CD4-positive, alpha-beta T cell treated with Interleukin-17A for 1 hour (primary cell): ENCODE measurements around the gene DPM2.

Experiments used
- DNase-seq: peaks from one replicate; pipeline ENCODE4 v3.0.0-alpha.2; 2020

Gene DPM2

GRCh38 chr9:127934248-127934647 lies 3.4 kb downstream of the DPM2 start:
- no peak for DNase-seq

GRCh38 chr9:127931092-127931881 lies 6.4 kb downstream of the DPM2 start:
- DNase-seq = no peak

DNA sequence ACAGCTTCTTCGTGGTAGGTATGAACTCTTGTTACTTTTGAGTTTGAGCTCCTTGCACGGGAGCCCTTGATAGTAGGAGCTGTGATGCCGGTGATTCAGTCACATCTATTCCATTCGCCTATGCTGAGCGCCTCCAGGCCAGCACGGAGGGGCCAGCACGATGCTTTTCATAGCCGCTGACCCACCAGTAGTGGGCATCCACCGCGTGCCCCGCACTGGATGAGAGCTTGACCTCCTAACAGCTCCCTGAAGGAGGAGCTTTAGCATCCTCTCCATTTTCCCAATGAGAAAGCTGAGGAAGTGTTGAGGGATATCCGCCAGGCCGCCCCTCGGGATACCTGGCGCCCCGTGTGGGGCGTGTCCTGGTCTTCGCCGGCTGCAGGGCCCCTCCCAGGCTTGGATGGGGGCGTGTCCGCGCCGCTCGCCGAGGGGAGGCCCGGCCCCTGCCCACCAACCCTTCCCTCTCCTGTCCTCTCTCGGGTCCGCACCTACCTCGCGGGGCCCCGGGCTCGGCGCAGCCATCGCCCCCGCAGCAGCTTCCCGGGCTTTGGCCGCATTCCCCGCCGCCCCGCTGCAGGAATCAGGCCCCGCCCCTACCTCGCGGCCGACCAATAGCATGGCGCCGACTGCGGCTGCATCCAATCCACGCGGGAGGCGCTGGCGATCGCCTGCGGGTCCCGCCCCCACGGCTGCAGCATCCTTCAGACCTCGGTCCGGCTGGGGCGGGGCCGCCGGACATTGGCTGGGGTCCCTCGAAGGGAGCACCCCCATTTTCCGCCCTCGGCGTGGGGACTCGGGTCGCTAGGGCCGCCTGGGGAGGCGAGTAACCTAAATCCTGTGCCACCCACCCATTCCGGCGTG lies 7.2 kb downstream of the DPM2 start, which contains the start of gene PIP5KL1:
PIP5KL1 (minus strand) TSS at position 547 of the 861 bp plus-strand sequence; CDS start at position 522, 25 bp downstream.
- peak; percentile 74 for DNase-seq

GRCh38 chr9:127929625-127929979 lies 8.1 kb downstream of the DPM2 start:
- no peak for DNase-seq

DNA sequence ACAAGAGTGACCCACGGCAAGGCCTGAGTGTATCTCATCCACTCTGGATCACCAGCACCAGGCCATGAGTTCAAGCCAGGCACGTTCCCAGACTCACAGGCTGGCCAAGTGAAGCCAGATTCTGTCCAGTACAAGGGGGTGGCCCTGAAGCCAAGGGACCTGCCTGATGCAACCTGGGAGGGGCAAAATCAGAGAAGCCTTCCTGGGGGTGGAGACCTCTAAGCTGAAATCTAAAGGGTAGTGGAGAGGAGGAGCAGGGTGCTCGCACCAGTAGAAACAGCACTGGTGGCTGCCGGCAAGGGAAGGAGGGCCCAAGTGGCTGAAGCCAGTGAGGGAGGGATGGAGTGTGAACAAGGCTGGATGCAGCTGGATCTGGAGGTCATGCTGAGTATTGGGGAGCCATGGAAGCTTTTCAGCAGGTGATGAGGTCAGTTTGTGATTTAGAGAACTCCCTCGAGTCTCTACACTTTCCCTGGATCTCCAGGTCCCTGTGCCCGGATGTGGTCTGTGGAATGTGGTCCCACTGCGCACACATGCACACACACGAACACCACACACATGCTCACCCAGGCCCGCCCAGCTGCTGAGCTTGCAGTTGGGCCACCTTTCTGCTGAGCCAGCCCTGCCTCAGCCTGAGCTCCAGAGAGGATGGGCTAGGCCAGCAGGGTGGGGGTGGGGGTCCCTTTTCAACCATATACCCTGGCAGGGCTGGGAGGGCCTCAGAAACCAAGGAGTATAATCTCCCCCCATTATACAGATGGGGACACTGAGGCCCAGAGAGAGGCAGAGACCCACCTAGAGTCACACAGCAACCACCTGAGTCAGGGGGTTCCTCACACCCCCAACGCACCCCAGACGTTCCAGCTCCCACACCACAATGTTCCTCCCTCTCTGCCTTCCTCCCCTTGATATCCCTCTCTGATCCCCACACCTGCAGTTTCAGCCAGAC lies 8.7 kb downstream of the DPM2 start:
- no peak for DNase-seq

DNA sequence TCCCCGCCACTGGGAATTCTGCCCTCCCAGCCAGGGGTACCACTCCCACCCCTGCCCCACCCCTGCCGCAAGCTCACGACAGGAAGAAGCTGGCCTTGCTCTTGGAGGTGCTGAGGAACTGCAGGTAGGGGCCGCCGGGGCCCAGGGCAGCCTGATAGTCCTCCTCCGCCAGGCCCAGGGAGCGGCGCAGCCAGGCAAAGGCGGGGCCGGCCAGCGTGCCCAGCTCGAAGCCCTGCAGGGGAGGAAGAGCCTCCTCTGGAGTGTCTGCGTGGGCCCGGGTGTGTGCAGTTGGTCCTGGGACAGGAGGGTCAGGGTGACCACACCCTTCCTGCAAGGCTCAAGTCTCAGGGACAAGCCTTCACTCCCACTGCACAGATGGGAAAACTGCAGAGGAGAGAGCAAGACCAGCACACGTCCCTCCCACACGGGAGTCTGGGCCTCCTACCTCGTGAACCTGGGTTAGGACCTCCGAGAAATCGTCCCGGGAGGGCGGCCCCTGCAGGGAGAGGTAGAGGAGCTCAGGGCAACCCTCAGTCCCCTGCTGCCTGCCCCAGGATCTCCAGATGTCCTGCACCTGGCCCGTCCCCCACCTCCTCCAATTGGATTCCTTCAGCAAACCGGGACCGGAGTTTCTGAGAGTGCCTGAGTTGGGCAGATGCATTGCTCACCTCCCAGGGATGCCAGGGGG lies 9.5 kb downstream of the DPM2 start:
- no peak for DNase-seq

- DNase-seq = peak; percentile 86
These were observed 10.3 kb downstream of the DPM2 start for GRCh38 chr9:127927201-127927987.

GRCh38 chr9:127926906-127927200 lies 10.8 kb downstream of the DPM2 start:
- DNase-seq = no peak

- DNase-seq = no peak
These were observed 11.4 kb downstream of the DPM2 start for GRCh38 chr9:127925959-127926905.

GRCh38 chr9:127924736-127925444 lies 12.8 kb downstream of the DPM2 start:
- DNase-seq = no peak

DNA sequence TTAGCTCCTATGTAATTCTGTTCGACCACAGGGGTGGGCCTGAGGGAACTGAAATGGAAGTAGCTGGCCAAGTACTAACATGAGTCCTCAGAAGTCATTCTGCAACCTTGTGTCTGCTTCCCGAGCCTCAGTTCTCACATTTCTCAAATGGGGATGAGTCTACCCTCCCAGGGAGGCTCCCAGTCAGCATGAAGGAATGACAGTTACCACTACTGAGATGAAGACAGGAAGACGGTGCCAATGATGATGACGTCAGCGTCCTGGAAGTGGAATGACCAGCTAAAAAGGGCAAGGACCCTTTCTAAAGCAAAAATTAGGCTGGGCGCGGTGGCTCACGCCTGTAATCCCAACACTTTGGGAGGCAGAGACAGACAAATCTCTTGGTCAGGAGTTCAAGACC lies 13.9 kb downstream of the DPM2 start:
- DNase-seq = no peak

- no peak for DNase-seq
These were observed 14.6 kb downstream of the DPM2 start for GRCh38 chr9:127923046-127923445.

DNA sequence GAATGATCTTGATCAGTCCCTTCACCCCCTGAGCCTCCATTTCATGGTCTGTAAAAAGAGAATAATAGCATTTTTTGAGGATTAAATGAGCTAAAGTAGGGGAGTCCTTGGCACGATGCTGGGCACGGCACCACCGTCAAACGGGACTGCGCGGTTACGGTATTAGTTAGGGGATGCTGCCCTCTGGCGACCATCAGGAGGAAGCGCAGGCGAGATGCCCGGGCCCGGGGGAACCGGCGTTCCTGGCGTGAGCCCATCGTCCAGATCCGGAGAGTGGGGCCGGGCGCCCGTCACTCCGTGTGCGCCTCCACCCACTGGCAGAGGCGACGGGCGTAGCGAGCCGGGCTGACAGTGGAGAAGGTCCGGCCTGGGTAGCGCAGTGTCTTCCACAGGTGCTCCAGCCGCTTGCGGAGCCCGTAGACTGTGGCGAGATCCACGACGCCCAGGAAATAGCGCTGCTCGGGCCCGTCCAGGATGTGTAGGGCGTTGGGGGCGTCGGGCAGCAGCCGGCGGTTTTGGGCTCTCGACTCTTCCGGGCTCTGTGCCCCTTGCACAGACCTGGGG lies 16.0 kb downstream of the DPM2 start:
- peak; percentile 82 for DNase-seq

DNA sequence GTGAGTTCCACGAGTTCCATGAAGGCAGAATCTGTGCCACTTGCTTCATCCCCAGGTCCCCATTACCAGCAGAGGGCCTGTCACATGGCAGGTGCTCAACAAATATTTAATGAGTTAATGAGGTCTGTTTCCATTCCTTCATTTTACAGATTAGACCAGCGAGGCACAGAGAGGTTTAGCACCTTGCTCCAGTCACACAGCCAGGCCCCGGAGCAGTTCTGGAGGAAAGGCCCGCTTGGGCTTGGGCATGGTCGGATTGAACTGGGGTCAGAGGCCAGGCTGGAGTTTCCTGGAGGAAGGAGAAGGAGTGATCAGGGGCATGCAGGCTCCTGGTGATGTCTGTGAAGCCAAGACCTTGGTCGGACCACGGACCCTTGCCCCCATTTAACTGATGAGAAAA lies 16.9 kb downstream of the DPM2 start:
- DNase-seq = no peak

DNA sequence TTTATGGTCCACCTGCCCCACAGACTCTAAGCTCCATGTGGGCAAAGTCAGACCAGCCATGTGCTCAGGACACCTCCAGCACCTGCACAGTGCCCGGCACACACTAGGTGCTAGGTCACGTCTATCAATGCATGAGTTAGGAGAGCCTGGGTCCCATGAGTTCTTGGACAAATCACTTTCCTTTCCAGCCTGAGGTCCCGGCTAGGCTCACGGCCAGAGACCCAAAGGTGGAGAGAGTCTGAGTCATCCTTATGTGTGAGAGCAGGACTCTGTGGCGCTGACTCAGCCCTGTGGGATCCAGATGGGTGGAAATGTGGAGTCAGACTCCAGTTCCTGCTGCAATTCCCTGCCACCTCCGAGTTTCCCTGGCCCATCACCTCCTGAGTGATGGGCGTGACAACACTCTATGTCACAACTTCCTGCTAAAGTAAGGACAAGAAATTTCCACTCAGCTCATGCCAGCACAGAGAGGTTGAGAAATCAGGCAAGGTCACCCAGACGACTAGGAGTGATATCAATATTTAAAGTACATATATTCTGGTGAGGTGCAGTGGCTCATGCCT lies 18.3 kb downstream of the DPM2 start:
- no peak for DNase-seq

DNA sequence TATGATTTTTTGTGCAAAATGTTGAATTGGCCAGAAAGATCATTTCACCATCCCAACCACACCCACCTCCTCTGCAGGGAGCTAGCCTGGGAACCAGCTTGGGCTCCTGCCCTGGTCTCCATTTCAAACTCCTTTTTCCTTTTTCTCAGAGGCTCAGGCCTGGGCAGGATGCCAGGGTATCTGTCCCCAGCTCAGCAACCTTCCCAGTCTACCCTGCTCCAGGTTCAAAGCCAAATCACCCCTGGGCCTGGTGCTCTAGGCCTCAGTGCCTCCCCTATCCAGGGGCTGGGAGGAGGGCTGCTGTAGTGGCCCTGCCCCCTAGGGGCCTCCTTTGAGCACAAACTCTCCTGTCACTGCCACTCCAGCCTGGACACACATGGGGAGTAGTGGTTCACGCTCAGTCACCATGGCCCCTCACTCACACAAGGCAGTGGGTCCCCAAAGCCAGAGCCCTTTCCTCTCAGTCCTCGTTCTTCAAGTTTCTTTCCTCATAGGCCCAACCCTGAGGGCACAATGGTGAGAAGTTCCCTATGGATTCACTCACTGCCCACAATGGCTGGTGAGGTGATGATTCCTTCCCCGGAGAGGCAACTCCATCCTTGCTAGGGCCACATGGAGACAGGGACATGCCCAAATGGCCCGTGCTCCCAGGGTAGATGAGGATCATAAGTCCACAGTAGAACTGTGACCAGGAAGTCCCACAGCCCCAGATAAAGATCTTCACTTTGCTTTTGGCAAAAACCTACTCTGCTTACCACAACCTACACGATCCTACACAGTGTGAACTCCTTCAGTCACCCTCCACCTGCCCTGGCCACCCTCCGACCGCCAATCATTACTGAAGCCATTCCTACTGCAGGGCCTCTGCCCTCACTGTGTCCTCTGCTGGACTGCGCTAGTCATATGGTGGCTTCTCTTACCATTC lies 19.2 kb downstream of the DPM2 start:
- no peak for DNase-seq

GRCh38 chr9:127917603-127918002 lies 20.1 kb downstream of the DPM2 start:
- no peak for DNase-seq
